LNCaP clone FGC (cell line): ENCODE data around the gene PIH1D1.

ENCODE experiments used
- DNase-seq: peaks from one replicate; pipeline ENCODE4 v3.0.0-alpha.2; 2011; ENCODE audit warnings: low read depth
- H3K4me3 ChIP-seq: 2 replicates; pipeline ENCODE4 v1.5.1; 2011; ENCODE audit warnings: mild to moderate bottlenecking, low read depth, low read length, control low read depth
- TF ChIP-seq, protein P1 (sequence below): IDR thresholded peaks from 2 replicates; pipeline ENCODE4 v1.5.1; 2012; ENCODE audit warnings: mild to moderate bottlenecking; ENCODE audit not compliant: control insufficient read depth, insufficient read depth; ENCODE audit errors: extremely low read depth

PIH1D1 gene

DNA sequence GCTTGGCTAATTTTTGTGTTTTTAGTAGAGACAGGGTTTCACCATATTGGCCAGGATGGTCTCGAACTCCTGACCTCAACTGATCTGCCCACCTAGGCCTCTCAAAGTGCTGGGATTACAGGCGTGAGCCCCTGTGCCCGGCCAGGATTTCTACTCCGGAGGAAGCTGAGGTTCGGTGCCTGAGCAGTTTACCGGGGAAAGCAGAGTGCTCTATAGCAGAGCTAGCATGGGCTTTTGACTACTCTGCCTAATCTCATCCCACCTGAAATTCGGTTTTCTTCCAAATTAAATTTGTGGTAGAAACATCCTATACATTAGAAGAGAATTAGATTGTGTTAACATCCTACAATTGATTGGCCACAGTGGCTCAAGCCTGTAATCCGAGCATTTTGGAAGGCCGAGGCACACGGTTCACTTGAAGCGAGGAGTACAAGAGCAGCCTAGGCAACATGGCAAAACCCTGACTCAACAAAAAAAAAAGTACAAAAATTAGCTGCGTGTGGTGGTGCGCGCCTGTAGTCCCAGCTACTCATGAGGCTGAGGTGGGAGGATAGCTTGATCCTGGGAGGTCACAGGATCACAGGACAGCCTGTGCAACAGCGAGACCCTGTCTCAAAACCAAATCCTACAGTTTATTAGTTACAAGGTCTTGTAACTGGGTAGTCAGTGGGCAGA lies 37.4 kb upstream of the PIH1D1 start:
- TF ChIP-seq, protein P1, sequence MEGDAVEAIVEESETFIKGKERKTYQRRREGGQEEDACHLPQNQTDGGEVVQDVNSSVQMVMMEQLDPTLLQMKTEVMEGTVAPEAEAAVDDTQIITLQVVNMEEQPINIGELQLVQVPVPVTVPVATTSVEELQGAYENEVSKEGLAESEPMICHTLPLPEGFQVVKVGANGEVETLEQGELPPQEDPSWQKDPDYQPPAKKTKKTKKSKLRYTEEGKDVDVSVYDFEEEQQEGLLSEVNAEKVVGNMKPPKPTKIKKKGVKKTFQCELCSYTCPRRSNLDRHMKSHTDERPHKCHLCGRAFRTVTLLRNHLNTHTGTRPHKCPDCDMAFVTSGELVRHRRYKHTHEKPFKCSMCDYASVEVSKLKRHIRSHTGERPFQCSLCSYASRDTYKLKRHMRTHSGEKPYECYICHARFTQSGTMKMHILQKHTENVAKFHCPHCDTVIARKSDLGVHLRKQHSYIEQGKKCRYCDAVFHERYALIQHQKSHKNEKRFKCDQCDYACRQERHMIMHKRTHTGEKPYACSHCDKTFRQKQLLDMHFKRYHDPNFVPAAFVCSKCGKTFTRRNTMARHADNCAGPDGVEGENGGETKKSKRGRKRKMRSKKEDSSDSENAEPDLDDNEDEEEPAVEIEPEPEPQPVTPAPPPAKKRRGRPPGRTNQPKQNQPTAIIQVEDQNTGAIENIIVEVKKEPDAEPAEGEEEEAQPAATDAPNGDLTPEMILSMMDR, result no peak
- peak overlapping the region; percentile 71 for H3K4me3 ChIP-seq
- no peak for DNase-seq

- H3K4me3 ChIP-seq, result peak overlapping the region; percentile 71
- DNase-seq, result no peak
- TF ChIP-seq, protein P1, result no peak
Observed at GRCh38 chr19:49488046-49488862, 36.6 kb upstream of the PIH1D1 start.

DNA sequence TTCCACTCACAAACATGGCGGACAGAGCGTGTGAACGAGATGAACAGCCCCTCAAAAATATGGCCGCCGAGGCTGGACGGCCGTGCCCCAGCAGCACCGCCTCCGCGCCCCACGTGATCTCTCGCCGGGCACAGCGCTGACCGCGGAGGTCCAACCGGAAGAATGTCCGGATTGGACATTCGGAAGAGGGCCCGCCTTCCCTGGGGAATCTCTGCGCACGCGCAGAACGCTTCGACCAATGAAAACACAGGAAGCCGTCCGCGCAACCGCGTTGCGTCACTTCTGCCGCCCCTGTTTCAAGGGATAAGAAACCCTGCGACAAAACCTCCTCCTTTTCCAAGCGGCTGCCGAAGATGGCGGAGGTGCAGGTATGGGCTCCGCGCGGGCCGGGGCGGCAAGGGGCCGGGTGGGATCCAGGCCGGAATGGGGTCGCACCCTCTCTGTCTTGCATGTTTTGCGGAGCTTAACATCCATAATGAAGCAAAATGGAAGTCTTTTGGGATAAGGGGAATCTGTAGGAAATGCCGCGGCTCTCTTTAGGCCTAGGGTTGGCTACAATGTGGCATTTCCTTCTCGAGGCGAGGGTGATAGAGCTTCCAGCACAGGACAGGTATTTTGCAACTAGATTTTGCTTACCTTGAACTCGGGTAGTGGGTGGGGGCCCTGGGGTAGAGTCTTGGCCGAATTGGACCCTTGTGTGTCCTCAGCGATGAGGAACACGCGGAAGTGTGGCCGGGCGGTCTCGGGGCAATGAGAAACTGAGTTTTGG lies 35.8 kb upstream of the PIH1D1 start, which contains the start of gene RPL13A:
TSS of gene RPL13A (plus strand) at position 332 of the 769 bp plus-strand sequence. CDS start at position 354, 22 bp downstream.
- TF ChIP-seq, protein P1, result no peak
- H3K4me3 ChIP-seq, result peak within 1 kb of the TSS; percentile 71
- DNase-seq, result peak; percentile 97

DNA sequence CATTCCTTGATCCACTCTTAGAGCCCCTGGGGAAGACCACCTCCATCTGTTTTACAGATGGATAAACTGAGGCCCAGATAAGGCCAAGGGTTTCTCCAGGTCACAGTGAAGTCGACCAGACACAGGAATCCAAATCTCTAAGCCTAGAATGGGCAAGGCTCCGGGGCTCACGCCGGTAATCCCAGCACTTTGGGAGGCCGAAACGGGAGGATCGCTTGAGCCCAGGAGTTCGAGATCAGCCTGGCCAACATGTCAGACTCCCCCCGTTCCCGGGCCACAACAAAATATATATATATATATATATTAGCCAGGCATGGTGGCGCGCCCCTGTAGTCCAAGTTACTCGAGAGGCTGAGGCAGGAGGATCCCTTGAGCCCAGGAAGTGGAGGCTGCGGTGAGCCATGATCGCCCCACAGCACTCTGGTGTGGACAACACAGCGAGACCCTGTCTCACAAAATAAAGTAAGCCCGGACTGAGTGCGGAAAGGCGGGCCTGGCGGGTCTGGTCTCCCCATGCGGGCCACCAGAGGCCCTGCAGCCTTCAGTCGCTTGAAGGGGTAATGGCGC lies 35.2 kb upstream of the PIH1D1 start:
- DNase-seq, result no peak
- H3K4me3 ChIP-seq, result peak overlapping the region; percentile 40
- TF ChIP-seq, protein P1, result no peak

- H3K4me3 ChIP-seq, result no peak overlapping the region
- no peak for DNase-seq
- TF ChIP-seq, protein P1, result no peak
Observed at GRCh38 chr19:49486232-49486631, 34.6 kb upstream of the PIH1D1 start.

GRCh38 chr19:49481020-49481683 lies 29.5 kb upstream of the PIH1D1 start:
- H3K4me3 ChIP-seq, result no peak overlapping the region
- DNase-seq, result no peak
- TF ChIP-seq, protein P1, result no peak
